Fibroblast of pulmonary artery (primary cell): ENCODE measurements around the gene TMEM114.

ENCODE experiments used
- DNase-seq: peaks from one replicate; pipeline ENCODE4 v3.0.0-alpha.2; 2010; ENCODE audit warnings: low read depth
- H3K4me3 ChIP-seq: replicated peaks from 2 replicates; pipeline ENCODE4 v1.5.1; 2011; ENCODE audit warnings: low read depth, mild to moderate bottlenecking, control low read depth, low read length, moderate library complexity
- CTCF ChIP-seq: IDR thresholded peaks from 2 replicates; pipeline ENCODE4 v1.5.1; 2011; ENCODE audit warnings: mild to moderate bottlenecking, control low read depth, low read length, inconsistent platforms; ENCODE audit errors: missing control alignments

The TMEM114 gene

GRCh38 chr16:8591451-8591850 lies 1.1 kb upstream of the TMEM114 start:
- TF ChIP-seq CTCF: no peak
- no peak overlapping the region for H3K4me3 ChIP-seq
- DNase-seq: no peak

- no peak overlapping the region for H3K4me3 ChIP-seq
- no peak for DNase-seq
Measured at GRCh38 chr16:8590811-8591210, 500 bp upstream of the TMEM114 start.

GRCh38 chr16:8589057-8589899 lies 1.0 kb downstream of the TMEM114 start:
- no peak overlapping the region for H3K4me3 ChIP-seq

More at GRCh38 chr16:8590811-8591210, 500 bp upstream of the TMEM114 start:
- TF ChIP-seq CTCF: no peak

GRCh38 chr16:8588682-8589056 lies 1.6 kb downstream of the TMEM114 start:
- DNase-seq: no peak
- no peak for TF ChIP-seq CTCF
- H3K4me3 ChIP-seq: no peak overlapping the region

More at GRCh38 chr16:8589057-8589899, 1.0 kb downstream of the TMEM114 start:
- no peak for TF ChIP-seq CTCF
- DNase-seq: no peak

GRCh38 chr16:8587065-8587464 lies 3.2 kb downstream of the TMEM114 start:
- TF ChIP-seq CTCF: no peak
- no peak for DNase-seq
- H3K4me3 ChIP-seq: no peak overlapping the region

GRCh38 chr16:8585857-8586256 lies 4.5 kb downstream of the TMEM114 start:
- DNase-seq: no peak
- TF ChIP-seq CTCF: no peak
- no peak overlapping the region for H3K4me3 ChIP-seq

GRCh38 chr16:8585041-8585440 lies 5.3 kb downstream of the TMEM114 start:
- DNase-seq: no peak
- H3K4me3 ChIP-seq: no peak overlapping the region
- TF ChIP-seq CTCF: no peak
